ENCODE data around the gene WDR38.

Gene WDR38

DNA sequence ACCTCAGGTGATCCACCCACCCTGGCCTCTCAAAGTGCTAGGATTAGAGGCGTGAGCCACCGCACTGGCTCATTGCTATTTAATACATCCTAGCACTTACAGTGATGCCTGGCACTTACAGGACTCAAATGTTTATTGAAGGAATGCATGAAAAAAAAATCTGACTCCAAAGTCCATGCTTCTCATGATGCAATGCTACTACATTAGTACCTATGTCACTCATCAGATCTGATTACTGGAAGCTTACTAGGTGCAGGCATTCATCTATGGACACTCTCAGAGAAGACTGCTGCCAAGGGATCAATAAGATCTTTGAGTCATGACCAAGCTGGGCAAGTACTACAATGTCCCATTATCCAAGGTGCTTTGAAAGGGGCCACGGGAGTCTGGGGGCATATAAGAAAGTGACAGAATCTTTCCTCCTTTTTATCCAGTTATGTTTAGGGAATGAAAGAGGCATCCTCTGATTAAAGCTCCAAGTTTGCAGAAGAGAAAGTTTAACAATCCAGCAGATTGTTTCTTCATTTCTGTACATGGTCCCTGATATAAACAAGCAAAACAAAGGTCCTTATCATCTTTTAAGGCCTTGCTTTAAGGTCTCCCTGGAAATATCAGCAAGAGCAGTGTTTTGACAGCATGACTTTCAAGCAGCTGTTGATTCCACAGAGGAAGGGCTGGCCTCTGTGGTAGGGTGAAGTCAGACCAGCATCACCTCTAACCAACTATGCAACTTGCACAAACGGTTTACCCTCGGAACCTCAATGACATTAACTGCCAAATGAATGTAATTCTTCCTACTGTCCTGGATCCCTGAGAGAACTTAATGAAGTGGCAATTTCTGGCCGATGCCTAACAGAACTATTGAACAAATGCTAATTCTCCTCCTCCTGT, 44.6 kb downstream of the WDR38 start:
- Histone ChIP-seq H3K27me3 (ENCODE audit: control insufficient read depth, insufficient read depth, low read length) (no peaks in the 10 kb centered on the region), H3K9me3 (ENCODE audit: control insufficient read depth, insufficient read depth, low read length) (no peaks in the 10 kb centered on the region), H3K9ac (ENCODE audit: low read depth, low read length) (no peak overlapping the region), H3K4me3 (ENCODE audit: low read depth, low read length) (no peak overlapping the region), H3K36me3 (ENCODE audit: control insufficient read depth, insufficient read depth, low read length) (peaks cover 7% of the 10 kb centered on the region), H3K4me1 (ENCODE audit: control insufficient read depth, insufficient read depth, low read length) (no peaks in the 10 kb centered on the region)

DNA sequence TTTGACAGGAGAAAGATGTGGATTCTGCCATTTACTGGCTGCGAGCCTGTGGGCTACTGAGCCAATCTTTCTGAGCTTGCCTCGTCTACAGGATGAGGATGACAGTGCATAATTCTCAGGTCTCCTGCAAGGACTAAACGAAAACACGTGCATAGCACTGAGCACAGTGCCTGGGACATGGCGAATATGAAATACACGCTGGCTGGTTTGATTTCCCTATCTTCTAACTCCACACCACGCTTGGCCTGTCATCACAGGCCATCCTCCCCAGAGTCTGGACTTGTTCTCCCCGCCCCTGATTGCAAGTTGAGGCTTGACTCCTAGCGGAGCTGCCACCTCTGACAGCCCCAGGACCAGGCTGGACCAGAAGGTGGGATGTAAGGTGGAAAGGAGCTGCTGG, 46.6 kb downstream of the WDR38 start:
- H3K36me3 ChIP-seq (ENCODE audit: control insufficient read depth, insufficient read depth, low read length) = peaks cover 7% of the 10 kb centered on the region
- H3K4me3 ChIP-seq (ENCODE audit: low read depth, low read length) = no peak overlapping the region
- no peak overlapping the region for H3K9ac ChIP-seq (ENCODE audit: low read depth, low read length)

DNA sequence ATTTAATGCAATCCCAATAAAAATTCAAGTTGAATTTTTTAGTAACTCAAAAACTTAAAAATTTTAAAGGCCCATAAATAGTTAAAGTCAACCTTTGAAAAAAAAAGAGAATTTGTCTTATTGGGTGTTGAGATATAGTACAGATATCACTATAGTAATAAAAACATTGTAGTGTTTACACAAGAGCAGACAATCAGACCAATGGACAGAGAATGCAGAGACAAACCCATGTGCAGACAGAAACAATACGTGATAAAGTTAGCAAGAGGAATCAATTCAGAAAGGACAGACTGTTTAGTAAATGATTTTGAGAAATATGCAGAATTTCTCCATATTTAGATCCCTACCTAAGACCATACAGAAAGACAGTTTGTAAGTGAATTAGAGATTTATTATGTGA, 53.7 kb downstream of the WDR38 start:
- no peaks in the 10 kb centered on the region for H3K9me3 ChIP-seq (ENCODE audit: control insufficient read depth, insufficient read depth, low read length)
- no peak overlapping the region for H3K4me3 ChIP-seq (ENCODE audit: low read depth, low read length)
- no peak overlapping the region for H3K9ac ChIP-seq (ENCODE audit: low read depth, low read length)
- peaks cover 6% of the 10 kb centered on the region for H3K36me3 ChIP-seq (ENCODE audit: control insufficient read depth, insufficient read depth, low read length)
- no peaks in the 10 kb centered on the region for H3K27me3 ChIP-seq (ENCODE audit: control insufficient read depth, insufficient read depth, low read length)
- H3K4me1 ChIP-seq (ENCODE audit: control insufficient read depth, insufficient read depth, low read length) = no peaks in the 10 kb centered on the region

More for the DNA sequence above, 46.6 kb downstream of the WDR38 start:
- Histone ChIP-seq H3K9me3 (ENCODE audit: control insufficient read depth, insufficient read depth, low read length) (no peaks in the 10 kb centered on the region), H3K27me3 (ENCODE audit: control insufficient read depth, insufficient read depth, low read length) (no peaks in the 10 kb centered on the region), H3K4me1 (ENCODE audit: control insufficient read depth, insufficient read depth, low read length) (no peaks in the 10 kb centered on the region)
